DMS153 treated with DMSO at 0.1 percent for 48 hours (cell line): ENCODE data around the gene ZCWPW1.
A peak's percentile ranks its signal among the peaks of the same experiment; 100 is the strongest.

Experiments
- DNase-seq: peaks from one replicate; lab custom pipeline; 2025; ENCODE audit not compliant: unreplicated experiment; lab: John Stamatoyannopoulos, UW

ZCWPW1 gene

DNA sequence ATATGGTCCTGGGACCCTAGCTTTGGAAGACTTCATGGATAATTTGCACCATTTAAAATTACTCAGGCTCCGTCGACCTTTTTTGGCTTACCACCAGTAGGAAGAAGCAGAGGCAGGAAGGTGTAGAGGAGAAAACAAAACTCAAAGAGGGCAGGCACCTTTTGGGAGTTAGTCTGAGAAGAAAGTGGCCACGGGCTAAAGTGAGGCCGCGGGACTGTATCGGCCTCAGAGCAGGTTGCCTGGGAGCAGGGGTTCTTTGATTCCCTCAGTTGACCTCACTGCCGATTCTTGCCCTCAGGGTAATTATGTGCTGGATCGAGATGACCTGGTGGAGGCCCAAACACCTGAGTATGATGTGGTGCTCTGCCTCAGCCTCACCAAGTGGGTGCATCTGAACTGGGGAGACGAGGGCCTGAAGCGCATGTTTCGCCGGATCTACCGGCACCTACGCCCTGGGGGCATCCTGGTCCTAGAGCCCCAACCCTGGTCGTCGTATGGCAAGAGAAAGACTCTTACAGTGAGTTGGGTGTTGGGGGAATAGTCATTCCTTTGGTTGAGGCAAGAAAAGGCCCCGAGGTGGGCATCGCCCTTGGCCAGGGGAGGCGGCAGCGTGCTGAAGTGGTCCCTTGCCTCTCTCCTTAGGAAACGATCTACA, 4.2 kb upstream of the ZCWPW1 start:
- no peak for DNase-seq

DNA sequence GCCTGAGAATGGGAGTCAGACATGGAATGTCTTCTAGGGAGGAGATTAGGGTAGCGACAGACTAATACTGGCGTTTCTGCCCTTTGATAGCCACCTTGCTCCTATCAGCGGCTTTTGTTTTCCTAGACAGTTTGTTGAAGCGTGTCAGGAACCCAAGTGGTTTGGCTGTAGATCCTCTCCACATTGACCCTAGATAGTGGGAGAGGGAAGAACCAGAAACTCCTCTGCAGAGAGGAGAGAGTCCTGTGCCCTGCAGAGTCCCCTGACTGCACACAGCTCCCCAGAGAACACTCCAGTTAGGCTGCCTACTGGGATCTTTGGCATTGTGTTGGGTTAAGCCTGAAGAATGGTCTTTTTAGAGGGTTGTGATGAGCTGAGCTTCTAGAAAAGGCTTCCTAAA, 3.5 kb upstream of the ZCWPW1 start:
- no peak for DNase-seq

DNA sequence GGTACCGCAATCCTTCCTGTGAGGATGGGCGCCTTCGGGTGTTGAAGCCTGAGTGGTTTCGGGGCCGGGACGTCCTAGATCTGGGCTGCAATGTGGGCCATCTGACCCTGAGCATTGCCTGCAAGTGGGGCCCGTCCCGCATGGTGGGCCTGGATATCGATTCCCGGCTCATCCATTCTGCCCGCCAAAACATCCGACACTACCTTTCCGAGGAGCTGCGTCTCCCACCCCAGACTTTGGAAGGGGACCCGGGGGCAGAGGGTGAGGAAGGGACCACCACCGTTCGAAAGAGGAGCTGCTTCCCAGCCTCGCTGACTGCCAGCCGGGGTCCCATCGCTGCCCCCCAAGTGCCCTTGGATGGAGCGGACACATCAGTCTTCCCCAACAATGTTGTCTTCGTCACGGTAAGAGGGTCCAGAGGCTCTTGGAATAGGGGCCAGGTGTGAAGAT, 2.8 kb upstream of the ZCWPW1 start:
- DNase-seq = no peak

DNA sequence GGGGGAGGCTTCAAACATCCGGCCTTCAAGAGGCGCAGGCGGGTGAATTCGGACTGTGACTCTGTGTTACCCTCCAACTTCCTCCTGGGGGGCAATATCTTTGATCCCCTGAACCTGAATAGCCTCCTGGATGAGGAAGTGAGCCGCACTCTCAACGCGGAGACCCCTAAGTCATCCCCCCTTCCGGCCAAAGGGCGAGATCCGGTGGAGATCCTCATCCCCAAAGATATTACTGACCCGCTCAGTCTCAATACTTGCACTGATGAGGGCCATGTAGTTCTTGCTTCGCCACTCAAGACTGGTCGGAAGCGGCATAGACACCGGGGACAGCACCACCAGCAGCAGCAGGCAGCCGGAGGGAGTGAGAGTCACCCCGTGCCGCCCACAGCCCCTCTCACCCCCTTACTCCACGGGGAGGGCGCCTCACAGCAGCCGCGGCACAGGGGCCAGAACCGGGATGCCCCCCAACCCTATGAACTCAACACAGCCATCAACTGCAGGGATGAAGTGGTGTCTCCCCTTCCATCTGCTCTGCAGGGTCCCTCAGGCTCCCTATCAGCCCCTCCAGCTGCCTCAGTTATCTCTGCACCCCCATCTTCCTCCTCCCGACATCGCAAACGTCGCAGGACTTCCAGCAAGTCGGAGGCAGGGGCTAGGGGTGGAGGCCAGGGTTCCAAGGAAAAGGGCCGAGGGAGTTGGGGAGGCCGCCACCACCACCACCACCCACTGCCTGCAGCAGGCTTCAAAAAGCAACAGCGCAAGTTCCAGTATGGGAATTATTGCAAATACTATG, 2.2 kb upstream of the ZCWPW1 start:
- DNase-seq = no peak

DNA sequence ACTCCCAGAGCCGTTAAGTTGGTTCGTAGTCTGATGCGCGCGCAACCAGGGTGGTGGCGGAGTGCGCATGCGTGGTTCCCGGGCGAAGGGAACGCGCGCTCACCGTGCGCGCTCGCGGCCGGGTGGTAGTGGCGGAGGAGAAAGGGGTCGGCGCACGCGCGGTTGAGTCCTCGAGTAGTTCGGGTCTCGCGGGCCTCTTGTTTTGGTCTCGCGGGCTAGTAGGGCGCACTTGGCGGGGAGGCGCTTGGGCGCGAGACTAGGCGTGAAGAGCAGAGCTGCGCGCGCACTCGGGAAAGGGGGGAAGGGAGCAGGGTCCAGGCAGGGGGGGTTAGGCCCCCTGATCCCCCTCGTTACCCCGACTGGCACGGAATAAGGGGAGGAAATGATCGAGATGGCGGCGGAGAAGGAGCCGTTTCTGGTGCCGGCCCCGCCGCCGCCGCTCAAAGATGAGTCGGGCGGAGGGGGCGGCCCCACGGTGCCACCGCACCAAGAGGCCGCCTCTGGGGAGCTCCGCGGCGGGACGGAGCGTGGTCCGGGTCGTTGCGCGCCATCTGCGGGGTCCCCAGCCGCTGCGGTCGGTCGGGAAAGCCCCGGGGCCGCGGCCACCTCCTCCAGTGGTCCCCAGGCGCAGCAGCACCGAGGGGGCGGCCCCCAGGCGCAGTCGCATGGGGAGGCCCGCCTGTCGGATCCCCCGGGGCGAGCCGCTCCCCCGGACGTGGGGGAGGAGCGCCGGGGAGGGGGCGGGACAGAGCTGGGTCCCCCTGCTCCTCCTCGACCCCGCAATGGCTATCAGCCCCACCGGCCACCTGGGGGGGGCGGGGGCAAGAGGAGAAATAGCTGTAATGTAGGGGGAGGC, 1.4 kb upstream of the ZCWPW1 start, which contains the start of gene MEPCE:
TSS of gene MEPCE (plus strand) at position 195 of the 856 bp plus-strand sequence. CDS start at position 383, 188 bp downstream.
- DNase-seq = peak; percentile 97

DNA sequence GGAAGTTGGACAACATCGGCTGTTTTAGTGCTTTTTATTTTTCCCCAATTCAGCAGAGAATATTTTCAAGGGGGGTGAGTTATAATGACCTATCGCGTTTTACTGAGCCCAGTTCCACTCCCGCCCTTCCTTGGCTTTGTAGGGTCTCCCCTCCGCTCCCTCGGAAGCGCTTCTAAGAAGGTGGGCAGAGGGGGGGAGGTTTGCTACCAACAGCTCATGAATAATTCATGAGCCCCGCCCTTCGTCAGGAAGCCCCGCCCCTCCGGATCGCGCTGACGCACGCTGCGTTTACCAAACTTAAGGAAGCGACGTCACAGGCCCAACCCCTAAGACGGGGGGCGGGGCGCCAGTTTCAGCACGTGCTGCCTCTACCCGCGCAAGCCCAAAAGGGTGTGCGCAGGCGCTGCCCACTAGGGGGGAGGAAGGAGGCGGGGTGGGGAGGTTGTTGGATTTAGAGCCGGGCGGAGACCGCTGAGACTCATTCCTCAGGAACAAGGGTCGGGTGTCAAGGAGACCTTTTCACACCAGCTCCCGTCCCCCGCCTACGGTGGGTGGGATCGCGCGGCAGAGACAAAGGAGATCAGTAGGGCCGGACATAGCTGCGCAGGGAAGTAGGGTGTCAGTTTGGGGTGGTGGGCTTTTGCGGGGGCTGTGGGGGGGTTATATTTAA, 599 bp upstream of the ZCWPW1 start:
- peak; percentile 92 for DNase-seq

- no peak for DNase-seq
These were observed 723 bp downstream of the ZCWPW1 start for GRCh38 chr7:100427762-100428198.

DNA sequence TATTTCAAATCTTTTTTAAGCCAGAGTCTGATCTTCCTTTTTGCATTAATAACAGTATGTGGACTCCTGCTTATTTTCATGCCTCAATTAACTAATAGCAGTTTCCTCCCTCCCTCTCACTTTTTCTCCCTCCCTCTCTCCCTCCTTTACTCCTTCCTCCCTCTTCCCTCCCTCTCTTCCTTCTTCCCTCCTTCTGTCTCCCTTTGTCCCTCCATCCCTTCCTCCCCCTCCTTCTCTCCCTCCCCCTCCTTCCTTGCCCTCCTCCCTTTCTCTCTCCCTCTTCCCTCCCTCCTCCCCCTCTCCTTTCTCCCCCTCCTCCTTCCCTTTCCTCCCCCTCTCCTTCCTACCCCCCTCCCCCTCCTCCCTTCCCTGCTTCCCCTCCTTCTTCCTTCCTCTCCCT, 2.0 kb downstream of the ZCWPW1 start:
- no peak for DNase-seq

- DNase-seq = no peak
These were observed 3.2 kb downstream of the ZCWPW1 start for GRCh38 chr7:100425347-100425746.

DNA sequence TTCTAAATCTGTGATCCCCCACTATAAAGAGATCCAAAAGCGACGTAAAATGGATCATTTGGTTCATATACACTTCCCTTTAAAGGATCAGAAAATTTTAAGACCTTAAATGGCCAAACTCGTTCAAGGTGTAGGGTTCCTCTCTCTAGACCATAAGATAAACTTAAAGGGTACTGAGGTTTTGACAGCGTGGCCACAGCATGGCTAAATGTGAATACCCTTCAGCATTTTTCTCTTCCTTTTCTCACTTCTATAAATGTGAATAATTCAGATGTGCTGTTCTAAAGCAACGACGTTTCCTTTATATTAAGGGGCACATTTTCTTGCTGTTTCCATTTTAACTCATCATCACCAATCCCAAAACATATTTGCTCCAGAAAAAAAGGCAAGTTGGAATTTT, 5.2 kb downstream of the ZCWPW1 start:
- no peak for DNase-seq

- no peak for DNase-seq
These were observed 8.8 kb downstream of the ZCWPW1 start for GRCh38 chr7:100419660-100420226.

GRCh38 chr7:100418930-100419659, 9.4 kb downstream of the ZCWPW1 start:
- DNase-seq = no peak

DNA sequence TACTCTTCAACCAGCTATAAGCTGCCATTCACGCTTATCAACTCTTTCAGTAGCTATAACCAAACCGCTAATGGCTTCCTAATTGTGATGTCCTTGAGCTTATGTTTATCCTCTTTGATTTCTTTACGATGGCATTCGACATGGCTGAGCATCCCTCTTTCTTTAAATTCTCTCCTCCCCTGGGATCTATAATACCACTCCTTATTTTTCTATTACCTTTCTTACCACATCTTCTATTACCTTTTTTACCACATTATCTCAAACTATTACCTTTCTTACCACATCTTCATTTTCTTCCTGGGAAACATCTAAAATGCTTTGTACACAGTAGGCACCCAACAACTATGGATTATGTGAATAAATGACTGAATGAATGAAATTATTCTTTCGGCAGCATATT, 13.1 kb downstream of the ZCWPW1 start:
- no peak for DNase-seq

DNA sequence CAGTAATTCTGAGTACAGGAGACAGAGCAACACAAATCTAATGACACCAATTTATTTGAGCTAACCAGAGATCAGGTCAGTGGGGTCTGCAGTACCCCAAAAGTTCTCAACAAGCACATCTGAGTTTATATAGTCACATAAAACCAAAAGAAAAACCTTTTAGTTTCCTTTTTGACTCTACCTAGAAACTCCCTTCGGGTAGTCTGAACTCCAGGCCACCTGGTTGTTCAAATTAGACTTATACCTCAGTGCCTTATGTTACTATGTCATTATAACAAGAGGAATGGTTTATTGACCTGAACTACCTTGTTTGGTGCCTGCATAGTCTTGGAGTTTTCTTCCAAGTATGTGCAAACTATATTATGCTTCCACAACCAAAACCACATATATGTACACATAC, 14.6 kb downstream of the ZCWPW1 start:
- DNase-seq = no peak

DNA sequence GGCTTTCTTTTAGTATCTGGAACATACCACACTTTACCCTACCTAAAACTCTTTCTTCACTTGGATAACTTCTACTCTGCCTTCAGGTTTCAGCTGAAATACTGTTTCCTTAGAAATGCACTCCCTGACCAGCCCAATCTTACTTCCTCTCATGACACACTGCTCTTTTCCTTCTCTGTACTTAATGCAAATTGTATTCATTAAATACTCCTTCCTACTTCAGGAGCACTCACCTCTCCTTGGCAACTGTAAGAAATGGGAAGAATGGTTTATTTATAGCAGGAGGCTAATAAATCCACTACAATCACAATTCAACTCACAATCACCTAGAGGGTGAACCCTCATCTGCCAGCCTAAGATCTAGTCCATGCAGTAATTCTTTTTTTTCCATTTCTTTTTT, 15.2 kb downstream of the ZCWPW1 start:
- DNase-seq = no peak

DNA sequence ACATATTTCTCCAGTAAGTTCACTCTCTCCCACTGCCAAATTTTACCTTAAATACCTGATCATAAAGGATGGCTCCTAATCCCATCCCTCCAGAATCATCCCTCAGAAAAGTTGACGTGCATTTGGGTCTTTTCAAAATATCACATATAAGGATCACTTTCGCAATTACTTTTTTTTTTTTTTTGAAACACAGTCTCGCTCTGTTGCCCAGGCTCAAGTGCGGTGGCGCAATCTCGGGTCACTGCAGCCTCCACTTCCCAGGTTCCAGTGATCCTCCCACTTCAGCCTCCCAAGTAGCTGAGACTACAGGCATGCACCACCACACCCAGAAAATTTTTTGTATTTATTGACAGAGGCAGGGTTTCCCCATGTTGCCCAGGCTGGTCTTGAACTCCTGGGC, 17.4 kb downstream of the ZCWPW1 start:
- no peak for DNase-seq

GRCh38 chr7:100407285-100408180, 21.0 kb downstream of the ZCWPW1 start:
- DNase-seq = peak; percentile 3

DNA sequence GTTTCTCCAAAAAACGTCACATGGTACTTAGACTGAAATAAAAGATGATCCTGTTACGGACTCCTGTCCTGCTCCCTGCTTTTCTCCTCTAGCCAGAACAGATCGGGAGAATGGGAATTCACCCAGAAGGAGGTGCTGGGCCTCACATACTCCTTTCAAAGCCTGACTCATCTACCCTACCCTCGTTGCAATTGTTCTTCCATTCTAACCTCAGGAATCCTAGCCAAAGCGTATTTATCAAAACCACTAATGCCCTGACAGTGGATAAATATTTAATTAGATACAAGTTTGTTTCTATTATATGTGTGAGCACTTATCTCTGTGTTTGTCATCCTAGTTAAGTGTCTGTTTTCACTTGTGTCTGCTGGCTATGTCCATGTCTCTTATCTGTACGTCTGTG, 21.7 kb downstream of the ZCWPW1 start:
- DNase-seq = no peak

DNA sequence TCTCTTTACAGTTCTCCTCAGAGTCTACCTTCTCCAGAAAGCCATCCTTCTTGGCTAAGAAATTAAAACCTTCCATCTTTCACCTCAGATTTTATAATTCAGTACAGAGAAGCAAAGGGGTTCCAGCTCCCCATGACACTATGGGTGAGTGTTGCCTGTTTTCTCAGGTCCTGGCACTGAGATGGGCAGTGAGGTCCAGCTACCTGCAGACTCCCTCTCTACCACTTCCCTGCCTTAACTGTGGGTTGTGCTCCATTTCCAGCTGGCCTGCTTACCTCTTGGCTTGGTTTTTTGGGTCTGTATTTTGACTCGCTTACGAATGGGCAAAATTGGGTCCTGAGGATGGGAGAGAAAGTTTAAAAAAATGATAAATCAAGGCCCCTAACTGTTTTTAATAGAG, 26.3 kb downstream of the ZCWPW1 start:
- DNase-seq = no peak
